ENCODE measurements around the gene MRC2.
"Not testable (repeated sequence)": the region's sequence is repeated elsewhere in the genome, so short reads cannot be mapped to it uniquely, and the experiment has no call there.

MRC2 gene

GRCh38 chr17:62613095-62613494, 14.4 kb upstream of the MRC2 start:
- DNase-seq, result not testable (repeated sequence)

GRCh38 chr17:62614142-62614541, 13.3 kb upstream of the MRC2 start:
- DNase-seq, result no peak

DNA sequence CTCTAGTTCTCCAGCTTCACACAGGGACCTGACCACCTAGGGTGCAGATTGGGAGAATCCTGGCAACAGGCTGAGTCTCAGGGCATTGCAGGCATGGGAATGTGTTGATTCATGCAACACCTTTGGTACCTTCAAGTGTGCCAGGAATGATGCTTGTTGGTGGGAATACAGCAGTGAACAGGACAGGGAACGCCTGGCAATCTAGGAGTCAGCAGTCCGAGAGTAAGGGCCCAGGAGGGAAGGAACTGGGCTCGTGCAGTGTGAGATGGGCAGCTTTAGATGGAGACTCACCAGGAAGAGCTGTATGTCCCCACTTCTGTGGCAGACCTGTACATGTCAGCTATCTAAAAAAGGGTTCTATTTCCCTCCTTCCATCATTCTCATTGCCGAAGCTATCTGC, 12.0 kb upstream of the MRC2 start:
- no peak for DNase-seq

DNA sequence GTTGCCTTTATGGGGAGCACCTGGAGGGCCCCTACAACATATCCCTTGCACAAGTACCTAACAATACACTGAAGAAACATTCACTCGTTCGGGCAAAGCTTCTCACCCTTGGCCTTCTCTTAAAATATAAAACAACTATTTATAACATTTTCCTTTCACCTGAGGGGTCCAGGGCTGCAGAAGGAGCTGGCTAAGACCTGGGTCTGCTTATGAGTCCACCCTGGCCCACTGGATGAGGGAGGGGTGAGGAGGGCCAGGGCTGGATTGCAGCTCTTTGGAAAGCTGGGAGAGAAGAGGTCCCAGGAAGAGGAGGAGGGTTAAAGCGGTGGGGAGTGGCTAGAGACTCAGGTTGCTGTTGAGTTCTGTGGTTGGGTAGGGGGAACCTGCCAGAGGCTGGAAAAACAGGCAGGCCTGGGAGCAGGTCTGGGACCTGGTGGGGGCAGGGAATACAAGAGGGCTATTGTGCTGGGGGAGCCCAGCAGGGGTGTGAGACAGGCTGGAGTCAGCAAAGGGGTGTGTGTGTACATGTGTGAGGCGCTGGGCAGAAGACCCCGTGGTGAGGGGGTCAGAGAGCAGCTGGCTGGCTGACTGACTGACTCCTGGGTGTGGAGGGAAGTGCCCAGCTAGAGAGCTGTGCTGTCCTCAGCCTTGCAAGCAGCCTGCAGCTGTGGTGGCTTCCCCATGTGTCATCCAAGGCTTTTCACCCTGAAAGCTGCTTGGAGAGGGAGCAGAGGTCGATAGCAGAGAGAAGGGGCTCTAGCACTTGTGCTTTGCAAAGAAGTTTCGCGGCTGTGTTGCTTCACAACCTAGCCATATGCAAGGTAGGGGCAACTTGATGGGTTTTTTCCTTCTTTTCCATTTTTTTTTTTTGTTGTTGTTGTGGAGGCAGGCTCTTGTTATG, 10.2 kb upstream of the MRC2 start:
- peak; percentile 26 for DNase-seq

GRCh38 chr17:62617894-62618472, 9.5 kb upstream of the MRC2 start:
- no peak for DNase-seq

DNA sequence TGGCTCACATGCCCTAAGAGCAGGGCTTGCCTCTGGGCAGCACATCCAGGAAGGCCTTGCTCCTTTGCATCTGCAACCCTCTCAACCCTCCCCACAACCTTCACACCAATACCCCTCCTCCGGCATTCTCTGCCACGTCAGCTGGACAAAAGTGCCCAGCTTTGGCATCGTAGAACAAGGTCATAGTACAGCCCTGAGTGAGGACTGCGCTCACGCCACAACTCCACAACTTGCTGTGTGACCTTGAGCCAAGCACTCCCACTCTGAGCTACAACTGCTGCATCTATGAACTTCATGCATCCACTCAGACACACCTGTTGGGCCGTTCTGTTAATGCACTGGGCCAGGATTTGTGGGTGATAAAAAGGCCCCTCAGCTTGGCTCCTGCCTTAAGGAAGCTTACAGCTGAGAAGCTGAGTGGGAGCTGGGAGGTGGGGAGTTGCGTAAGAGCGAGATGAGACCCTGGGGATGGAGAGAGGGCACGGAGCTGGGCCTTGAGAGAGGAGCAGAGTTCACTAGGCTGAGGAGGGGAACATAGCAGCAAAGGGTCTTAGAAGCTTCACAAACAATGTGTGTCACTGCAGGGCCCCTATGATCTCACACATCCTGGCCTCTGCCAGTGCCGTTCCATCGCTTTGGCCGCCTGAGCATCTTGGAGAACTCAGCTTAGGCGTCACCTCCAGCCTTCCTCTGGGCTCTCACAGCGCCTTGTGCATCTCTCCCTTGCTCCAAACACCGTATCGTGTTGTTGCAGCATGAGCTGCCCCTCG, 8.6 kb upstream of the MRC2 start:
- no peak for DNase-seq

DNA sequence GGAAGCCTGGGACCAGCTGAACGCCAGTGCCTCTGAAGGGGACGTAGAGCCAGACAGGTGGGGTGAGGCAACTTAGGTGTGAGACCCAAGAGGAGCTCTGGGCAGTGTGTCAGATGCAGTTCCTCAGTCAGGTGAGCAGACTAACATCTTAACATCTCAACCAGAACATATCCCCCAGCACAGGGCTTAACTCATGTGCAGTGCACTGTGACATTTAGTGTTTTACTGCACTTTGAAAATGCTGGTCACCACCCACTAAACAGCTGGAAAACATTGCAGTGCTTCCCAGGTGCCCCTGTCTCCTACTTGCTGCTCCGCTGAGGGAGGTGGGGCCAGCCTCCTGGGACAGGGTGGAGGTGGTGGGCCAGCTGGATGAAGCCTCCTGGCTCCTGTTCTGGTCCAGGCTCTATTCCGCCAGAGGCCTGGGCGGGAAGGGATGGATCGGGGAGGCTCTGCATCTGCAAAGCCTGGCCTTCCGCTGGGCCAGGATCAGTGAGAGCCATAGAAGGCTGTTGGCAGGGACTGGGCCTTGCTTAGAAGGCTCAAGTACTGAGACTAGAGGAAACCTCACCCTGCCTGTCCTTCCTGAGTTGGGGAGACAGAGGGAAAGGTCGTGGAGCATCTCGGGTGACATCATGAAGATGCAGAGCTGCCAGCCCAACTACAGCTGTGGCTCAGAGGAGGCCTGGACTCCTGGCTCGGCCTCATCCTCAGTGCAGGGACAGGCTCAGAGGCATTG, 7.9 kb upstream of the MRC2 start:
- DNase-seq, result no peak

GRCh38 chr17:62621223-62621622, 6.2 kb upstream of the MRC2 start:
- no peak for DNase-seq

GRCh38 chr17:62625184-62625869, 2.1 kb upstream of the MRC2 start:
- no peak for DNase-seq

- no peak for DNase-seq
Measured at GRCh38 chr17:62625870-62626200, 1.6 kb upstream of the MRC2 start.

GRCh38 chr17:62626719-62627218, 701 bp upstream of the MRC2 start:
- no peak for DNase-seq

DNA sequence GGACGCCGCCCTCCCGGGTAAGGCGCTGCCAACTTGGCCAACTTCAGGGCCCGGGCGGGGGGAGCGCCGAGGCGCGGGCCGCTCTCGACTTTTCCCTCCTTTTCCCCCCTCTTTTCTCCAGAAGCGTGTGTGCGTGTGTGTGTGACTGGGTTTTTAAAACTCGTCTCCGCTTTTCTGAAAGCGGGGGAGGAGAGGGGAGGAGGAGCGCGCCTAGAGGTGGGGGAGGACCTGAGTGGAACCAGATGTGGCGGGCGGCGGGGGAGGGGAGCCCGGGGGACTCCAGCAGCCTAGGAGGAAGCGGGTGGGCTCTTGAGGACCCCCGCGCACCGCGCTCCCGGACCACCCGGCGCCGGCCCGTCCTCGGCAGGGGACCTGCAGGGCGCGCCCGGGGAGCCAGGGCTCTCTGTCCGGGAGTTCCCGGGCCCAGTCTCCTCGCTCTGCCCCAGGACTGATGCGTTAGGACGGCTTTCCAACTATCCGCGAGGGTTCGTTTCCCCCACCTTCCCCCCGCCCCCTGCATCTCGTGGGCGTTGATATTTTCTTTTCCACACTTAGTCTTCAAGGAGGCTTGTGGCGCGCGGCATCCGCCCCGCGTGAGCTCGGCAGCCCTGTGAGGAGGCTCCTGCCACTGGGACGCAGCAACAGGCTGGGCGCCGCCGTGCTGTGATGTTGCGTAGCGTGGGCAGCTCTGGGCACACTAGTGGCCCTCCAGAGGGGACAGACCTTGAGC, 599 bp downstream of the MRC2 start:
- peak; percentile 6 for DNase-seq

DNA sequence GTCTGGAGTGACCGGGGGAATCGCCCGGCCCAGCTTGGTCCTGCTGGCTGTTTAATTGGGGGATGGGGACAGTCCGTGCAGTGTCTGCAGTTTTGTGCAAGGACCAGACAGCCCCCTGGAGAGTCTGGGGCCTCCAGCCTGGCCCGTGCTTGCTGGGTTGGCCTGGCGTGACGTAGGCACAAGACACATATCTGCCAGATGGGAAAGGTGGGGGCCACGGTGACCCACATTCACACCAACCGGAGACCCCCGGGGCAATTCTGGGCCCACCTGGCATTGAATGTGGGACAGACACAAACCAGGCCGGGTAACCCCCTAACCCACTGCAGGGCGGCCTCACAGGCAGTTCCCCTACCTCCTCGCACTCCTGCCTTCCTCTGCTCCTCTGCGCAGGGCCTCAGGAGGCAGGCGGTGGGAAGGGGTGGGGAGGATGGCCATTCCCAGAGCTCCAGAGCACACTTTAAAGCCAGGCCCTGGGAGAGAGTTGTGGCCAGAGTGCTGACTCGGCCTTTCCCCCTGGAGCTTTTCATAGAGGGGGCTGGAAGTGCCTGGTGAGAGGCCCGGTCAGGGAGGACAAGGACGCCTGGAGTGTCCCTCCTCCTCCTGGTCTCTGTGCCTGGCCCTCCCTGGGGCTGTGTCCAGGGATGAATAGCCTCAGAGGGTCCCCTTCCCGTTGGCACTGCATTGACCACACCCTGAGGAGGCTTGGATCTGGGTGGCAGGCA, 1.5 kb downstream of the MRC2 start:
- no peak for DNase-seq

- DNase-seq, result no peak
Measured at GRCh38 chr17:62629556-62630364, 2.3 kb downstream of the MRC2 start.

DNA sequence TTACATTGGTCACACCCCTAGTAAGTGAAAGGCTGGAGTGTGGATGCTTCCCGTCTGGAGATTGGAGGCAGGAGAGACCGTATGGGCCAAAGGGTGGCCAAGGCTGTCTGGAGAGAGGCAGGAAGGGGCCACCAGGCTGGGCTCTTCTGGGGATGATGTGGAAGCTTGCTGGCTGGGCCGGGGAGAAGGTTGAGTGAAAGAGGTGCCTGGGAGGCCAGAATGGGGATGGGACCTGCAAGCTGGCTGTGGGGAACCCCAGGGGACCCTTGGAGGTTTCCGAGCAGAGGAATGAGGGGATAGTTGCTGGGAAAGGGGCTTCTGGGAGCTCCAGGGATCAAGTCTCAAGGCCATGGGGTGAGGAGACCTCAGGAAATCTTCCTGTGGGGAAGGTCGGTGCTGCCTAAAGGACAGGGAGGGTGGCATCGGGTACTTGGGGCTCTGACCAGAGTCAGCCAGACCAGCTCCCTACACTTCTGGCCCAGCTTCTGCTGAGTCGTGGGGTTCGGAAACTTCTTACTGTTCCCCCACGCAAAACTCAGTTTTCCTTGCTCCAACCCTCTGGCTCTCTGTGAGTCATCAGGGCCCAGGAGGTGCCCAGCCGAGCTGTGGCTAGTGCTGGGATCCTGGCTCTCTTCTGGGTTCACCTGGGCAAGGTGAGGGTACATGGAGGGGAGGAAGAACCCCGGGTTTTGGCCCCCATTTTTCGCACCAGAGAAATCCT, 3.1 kb downstream of the MRC2 start:
- no peak for DNase-seq

- DNase-seq, result no peak
Measured at GRCh38 chr17:62631086-62631935, 3.8 kb downstream of the MRC2 start.

GRCh38 chr17:62631936-62632924, 4.8 kb downstream of the MRC2 start:
- no peak for DNase-seq
